Fibroblast of the aortic adventitia (primary cell): ENCODE measurements around the gene XDH. TPM values are rescaled to one million over a fixed set of nuclear protein-coding genes. Genes with fewer than 3 reads are reported as not detected.
A peak's percentile ranks its signal among the peaks of the same experiment; 100 is the strongest.

Source experiments
- DNase-seq: peaks from one replicate; pipeline ENCODE4 v3.0.0-alpha.2; 2010; ENCODE audit warnings: low read depth
- H3K4me3 ChIP-seq: 2 replicates; pipeline ENCODE4 v1.5.1; 2011; ENCODE audit warnings: low read depth, mild to moderate bottlenecking, control low read depth, low read length, moderate library complexity
- CTCF ChIP-seq: IDR thresholded peaks from 2 replicates; pipeline ENCODE4 v1.5.1; 2011; ENCODE audit warnings: mild to moderate bottlenecking, low read length, control low read depth, inconsistent platforms; ENCODE audit not compliant: insufficient read depth
- total RNA-seq: library from RNA; depleted of rRNA; stranded (reverse); fragments of >200 nt; gene quantifications from 2 replicates; pipeline ENCODE4 v1.2.3, GENCODE V29; 2012; ENCODE audit warnings: low replicate concordance

Gene XDH
- 3.1 TPM in 1 of 2 replicates, not detected in the other for total RNA-seq

GRCh38 chr2:31414601-31415241, at the start of gene XDH:
TSS of gene XDH (minus strand) at chr2:31414742. CDS start at chr2:31414666, 76 bp downstream.
- DNase-seq: no peak
- H3K4me3 ChIP-seq: no peak within 1 kb of the TSS
- TF ChIP-seq CTCF: no peak

- peak; percentile 12 for DNase-seq
- TF ChIP-seq CTCF: no peak
- H3K4me3 ChIP-seq: no peak overlapping the region
These were observed 43.1 kb upstream of the XDH start for GRCh38 chr2:31457651-31458050.

GRCh38 chr2:31446848-31447247, 32.3 kb upstream of the XDH start:
- peak; percentile 76 for DNase-seq
- H3K4me3 ChIP-seq: no peak overlapping the region
- no peak for TF ChIP-seq CTCF

- no peak for DNase-seq
- TF ChIP-seq CTCF: no peak
- no peak overlapping the region for H3K4me3 ChIP-seq
These were observed 27.8 kb upstream of the XDH start for GRCh38 chr2:31442376-31442775.

GRCh38 chr2:31440764-31441163, 26.2 kb upstream of the XDH start:
- no peak for TF ChIP-seq CTCF
- no peak overlapping the region for H3K4me3 ChIP-seq
- DNase-seq: peak; percentile 94

- TF ChIP-seq CTCF: peak; percentile 28
- H3K4me3 ChIP-seq: no peak overlapping the region
- DNase-seq: peak; percentile 17
These were observed 20.4 kb upstream of the XDH start for GRCh38 chr2:31434911-31435310.

- no peak overlapping the region for H3K4me3 ChIP-seq
- no peak for DNase-seq
- no peak for TF ChIP-seq CTCF
These were observed 19.0 kb upstream of the XDH start for GRCh38 chr2:31433541-31433940.
